Endothelial cell of umbilical vein (primary cell): ENCODE data around the gene RGS11. TPM values are rescaled to one million over a fixed set of nuclear protein-coding genes. Genes with fewer than 3 reads are reported as not detected.

Experiments used
- BruUV-seq: library from RNA; stranded (reverse); fragments of 400-500 nt; replicated peaks from 2 replicates; lab custom pipeline; 2021; lab: Mats Ljungman, UMichigan
- CTCF ChIA-PET: fragments of 300-600, 350-600 bp; sonication (Branson Sonifier 250); formaldehyde crosslinking; loops from one replicate; lab custom pipeline; 2021; ENCODE audit warnings: antibody characterized with exemption, inconsistent platforms; lab: Charles Lee
- POLR2A ChIA-PET: fragments of 300-600, 350-600 bp; sonication (Branson Sonifier 250); formaldehyde crosslinking; loops from one replicate; lab custom pipeline; 2021; ENCODE audit warnings: antibody characterized with exemption, inconsistent platforms; lab: Charles Lee
- DNase-seq: peaks from one replicate; pipeline ENCODE4 v3.0.0-alpha.2; 2011; ENCODE audit warnings: low read depth, low spot score
- FAIRE-seq: peaks from 2 replicates; lab custom pipeline; 2011; peaks lifted over from hg19 to GRCh38; lab: Jason Lieb, UNC
- H2AFZ ChIP-seq: 2 replicates; pipeline ENCODE4 v1.6.0; 2012; ENCODE audit warnings: low read depth, low read length, control low read depth, inconsistent platforms
- H3K27ac ChIP-seq: 2 replicates; pipeline ENCODE4 v1.5.1; 2011; ENCODE audit warnings: low read depth, mild to moderate bottlenecking, control low read depth, low read length, moderate library complexity; ENCODE audit not compliant: insufficient read depth
- H3K27me3 ChIP-seq, 2 experiments: 2 replicates each; pipeline versions ENCODE4 v1.6.0 to v1.6.1; 2011; ENCODE audit warnings: low read length in 2 of 2, mixed read lengths in 1 of 2; ENCODE audit not compliant: control insufficient read depth in 2 of 2, insufficient read depth in 2 of 2
- H3K36me3 ChIP-seq, 2 experiments: 2 replicates in 1 of 2; 3 replicates in 1 of 2; pipeline ENCODE4 v1.5.1; 2011; ENCODE audit warnings: low read length in 2 of 2, mild to moderate bottlenecking in 1 of 2, moderate library complexity in 1 of 2; ENCODE audit not compliant: control insufficient read depth in 2 of 2, insufficient read depth in 2 of 2; ENCODE audit errors: extremely low read depth in 1 of 2
- H3K4me1 ChIP-seq: 3 replicates; pipeline ENCODE4 v1.5.1; 2011; ENCODE audit warnings: mild to moderate bottlenecking, low read length; ENCODE audit not compliant: control insufficient read depth, insufficient read depth; ENCODE audit errors: extremely low read depth
- H3K4me2 ChIP-seq: 2 replicates; pipeline ENCODE4 v1.6.1; 2011; ENCODE audit warnings: low read length, control low read depth, mixed read lengths; ENCODE audit not compliant: insufficient read depth
- H3K4me3 ChIP-seq, 3 experiments: fragments of 200-600 bp in 1 of 3; sonication (generic), shearing (Covaris generic) in 1 of 3; replicated peaks in 1 of 3; 2 replicates each; pipeline ENCODE4 v1.5.1; 2011 to 2016; ENCODE audit warnings: control low read depth in 3 of 3, low read length in 3 of 3, mild to moderate bottlenecking in 2 of 3, inconsistent platforms in 1 of 3, low read depth in 1 of 3, moderate library complexity in 1 of 3; ENCODE audit not compliant: insufficient read depth in 1 of 3
- H3K79me2 ChIP-seq: 2 replicates; pipeline ENCODE4 v1.6.0; 2012; ENCODE audit warnings: low read length, inconsistent platforms; ENCODE audit not compliant: control insufficient read depth, insufficient read depth
- H3K9ac ChIP-seq: replicated peaks from 2 replicates; pipeline ENCODE3; 2011; ENCODE audit warnings: low read length, control low read depth; ENCODE audit not compliant: insufficient read depth; ENCODE audit errors: extremely low read depth
- H3K9me1 ChIP-seq: replicated peaks from 3 replicates; pipeline ENCODE4 v1.6.0; 2011; ENCODE audit warnings: mild to moderate bottlenecking, low read length; ENCODE audit not compliant: control insufficient read depth, insufficient read depth; ENCODE audit errors: extremely low read depth
- H3K9me3 ChIP-seq: replicated peaks from 2 replicates; pipeline ENCODE4 v1.5.1; 2012; ENCODE audit warnings: low read length, inconsistent platforms; ENCODE audit not compliant: control insufficient read depth, insufficient read depth
- H4K20me1 ChIP-seq: replicated peaks from 2 replicates; pipeline ENCODE3; 2011; ENCODE audit warnings: mild to moderate bottlenecking, low read length; ENCODE audit not compliant: control insufficient read depth, insufficient read depth; ENCODE audit errors: extremely low read depth
- CTCF ChIP-seq, 2 donors: IDR thresholded peaks; 1 replicate in 1 of 2; 2 replicates in 1 of 2; pipeline ENCODE4 v1.5.1; 2011; ENCODE audit warnings: low read length in 2 of 2, mild to moderate bottlenecking in 2 of 2, moderate library complexity in 2 of 2, control low read depth in 1 of 2, inconsistent platforms in 1 of 2, low read depth in 1 of 2; ENCODE audit not compliant: insufficient read depth in 1 of 2; ENCODE audit errors: extremely low read depth in 1 of 2
- EZH2 ChIP-seq: IDR thresholded peaks from 2 replicates; pipeline ENCODE4 v1.6.1; 2012; ENCODE audit warnings: borderline replicate concordance, low read depth, mild to moderate bottlenecking, moderate library complexity, low read length, inconsistent platforms; ENCODE audit not compliant: severe bottlenecking
- FOS ChIP-seq: IDR thresholded peaks from 2 replicates; pipeline ENCODE4 v1.6.1; 2011; ENCODE audit warnings: mild to moderate bottlenecking, low read length, moderate library complexity, borderline replicate concordance; ENCODE audit not compliant: insufficient read depth
- GATA2 ChIP-seq: IDR thresholded peaks from 2 replicates; pipeline ENCODE4 v1.7.0; 2011; ENCODE audit warnings: low read depth, mild to moderate bottlenecking, moderate library complexity, mixed read lengths, low read length; ENCODE audit not compliant: insufficient read length, insufficient read depth
- JUN ChIP-seq: IDR thresholded peaks from 2 replicates; pipeline ENCODE4 v1.6.1; 2011; ENCODE audit warnings: borderline replicate concordance, low read depth; ENCODE audit not compliant: insufficient read length, insufficient read depth
- MYC ChIP-seq: IDR thresholded peaks from one replicate; pipeline ENCODE4 v1.6.1; 2011; ENCODE audit warnings: mild to moderate bottlenecking, low read depth, low read length
- POLR2A ChIP-seq: IDR thresholded peaks from 2 replicates; pipeline ENCODE4 v1.6.1; 2012; ENCODE audit warnings: low read depth, mild to moderate bottlenecking, control low read depth, low read length
- POLR2AphosphoS5 ChIP-seq: IDR thresholded peaks from 2 replicates; pipeline ENCODE4 v1.6.1; 2012; ENCODE audit warnings: low read depth, mild to moderate bottlenecking, control low read depth, low read length, moderate library complexity; ENCODE audit not compliant: insufficient read depth
- dilution Hi-C: fragments of 300-500 bp; cut with MboI; formaldehyde crosslinking; loops from one replicate; pipeline ENCODE4 v1.15.0; 2019; ENCODE audit warnings: low sequenced_read_pairs; ENCODE audit not compliant: extremely low pct_ligation_motif_present
- intact Hi-C: fragments of 100-400 bp; cut with micrococcal nuclease; formaldehyde crosslinking; loops from one replicate; pipeline ENCODE4 v1.10.0; 2022
- polyA plus RNA-seq, 4 experiments: library from polyadenylated mRNA; depleted of rRNA in 3 of 4; stranded (reverse) in 3 of 4; unstranded in 1 of 4; fragments of >200 nt; gene quantifications; 2 replicates each; pipeline versions ENCODE4 v1.2.1 to v1.2.3, GENCODE V29; 2011 to 2012; ENCODE audit warnings: missing spikeins in 1 of 4
- total RNA-seq: library from RNA; stranded (reverse); gene quantifications from 2 replicates; pipeline ENCODE4 v1.2.3, GENCODE V29; 2021
- TF ChIP-seq, protein P1 (sequence below): IDR thresholded peaks from 2 replicates; pipeline ENCODE4 v1.6.1; 2011; ENCODE audit not compliant: insufficient read depth, insufficient read length

The RGS11 gene
- total and polyA plus RNA-seq, 2 donors (not counting 3 experiments of a cell fraction or from before 2014, with no cell fraction given): 3.0 to 4.9 TPM

DNA sequence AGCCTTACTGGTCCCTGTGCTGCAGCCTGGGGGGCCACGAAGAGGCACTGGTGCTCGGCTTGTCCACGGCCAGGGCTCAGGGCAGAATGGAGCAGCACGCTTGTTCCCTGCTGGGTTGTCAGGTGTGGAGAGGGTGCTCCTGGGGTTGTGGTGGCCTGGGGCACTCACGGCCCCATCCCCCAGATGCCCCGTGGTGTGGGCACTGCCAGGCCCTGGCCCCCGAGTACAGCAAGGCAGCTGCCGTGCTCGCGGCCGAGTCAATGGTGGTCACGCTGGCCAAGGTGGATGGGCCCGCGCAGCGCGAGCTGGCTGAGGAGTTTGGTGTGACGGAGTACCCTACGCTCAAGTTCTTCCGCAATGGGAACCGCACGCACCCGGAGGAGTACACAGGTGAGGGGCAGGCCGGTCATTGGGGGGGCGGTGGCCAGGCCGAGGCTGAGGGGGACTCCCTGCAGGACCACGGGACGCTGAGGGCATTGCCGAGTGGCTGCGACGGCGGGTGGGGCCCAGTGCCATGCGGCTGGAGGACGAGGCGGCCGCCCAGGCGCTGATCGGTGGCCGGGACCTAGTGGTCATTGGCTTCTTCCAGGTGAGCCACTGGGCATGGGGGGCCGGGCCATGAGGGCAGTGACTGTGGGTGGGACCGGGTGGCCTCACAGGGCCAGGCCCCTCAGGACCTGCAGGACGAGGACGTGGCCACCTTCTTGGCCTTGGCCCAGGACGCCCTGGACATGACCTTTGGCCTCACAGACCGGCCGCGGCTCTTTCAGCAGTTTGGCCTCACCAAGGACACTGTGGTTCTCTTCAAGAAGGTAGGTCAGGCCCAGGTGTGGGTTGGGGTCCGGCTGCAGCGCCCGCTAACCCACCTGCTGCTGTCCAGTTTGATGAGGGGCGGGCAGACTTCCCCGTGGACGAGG is 8.7 kb upstream of the RGS11 start:
- no TSS peak for BruUV-seq
- CTCF ChIA-PET: no interaction called here
- H2AFZ ChIP-seq: no peak overlapping the region
- DNase-seq: no peak
- TF ChIP-seq POLR2A (no peak), FOS (no peak), MYC (no peak)
- POLR2A ChIA-PET: no interaction called here
- no peak overlapping the region for H3K4me3 ChIP-seq
- no peaks in the 10 kb centered on the region for H3K9me1 ChIP-seq
- no peaks in the 10 kb centered on the region for H3K4me1 ChIP-seq
- no peak overlapping the region for H3K27ac ChIP-seq
- FAIRE-seq: no peak
- dilution Hi-C loops (no loop called here), intact Hi-C loops (no loop called here)
- no peaks in the 10 kb centered on the region for H3K79me2 ChIP-seq
- H3K4me2 ChIP-seq: no peak overlapping the region
- H3K9ac ChIP-seq: no peak overlapping the region
- no peaks in the 10 kb centered on the region for H4K20me1 ChIP-seq
- H3K27me3 ChIP-seq: peaks cover 4% of the 10 kb centered on the region in 2 experiments
- H3K9me3 ChIP-seq: no peaks in the 10 kb centered on the region
- peaks cover 0 to 12% of the 10 kb centered on the region in 2 experiments for H3K36me3 ChIP-seq

DNA sequence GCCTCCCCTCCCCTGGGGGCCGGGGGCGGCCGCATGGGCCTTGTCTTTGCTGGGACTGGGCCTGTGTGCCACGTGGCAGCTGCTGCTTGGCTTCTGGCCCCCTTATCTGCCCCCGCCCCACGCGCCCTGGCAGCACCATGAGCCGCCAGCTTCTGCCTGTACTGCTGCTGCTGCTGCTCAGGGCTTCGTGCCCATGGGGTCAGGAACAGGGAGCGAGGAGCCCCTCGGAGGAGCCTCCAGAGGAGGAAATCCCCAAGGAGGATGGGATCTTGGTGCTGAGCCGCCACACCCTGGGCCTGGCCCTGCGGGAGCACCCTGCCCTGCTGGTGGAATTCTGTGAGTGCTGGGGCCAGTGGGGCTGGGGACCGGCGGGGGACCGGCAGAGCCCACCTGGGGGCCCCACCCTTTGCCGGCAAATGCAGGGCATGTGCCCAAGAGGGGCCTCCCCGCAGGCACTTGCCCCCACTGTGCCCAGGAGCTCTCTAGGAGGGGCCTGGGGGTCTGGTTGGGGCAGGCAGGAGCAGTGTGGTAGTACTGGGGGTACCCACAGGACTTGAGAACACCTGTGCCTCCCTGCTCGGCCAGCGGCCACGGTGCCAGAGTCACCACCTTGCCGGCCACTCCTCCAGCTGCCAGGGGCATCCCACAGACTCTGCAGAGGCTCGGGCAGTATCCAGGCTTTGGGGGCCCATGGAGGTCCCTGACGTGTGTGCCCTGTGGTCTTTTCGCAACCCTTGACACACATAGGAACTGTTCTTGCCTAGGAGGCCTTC is 7.5 kb upstream of the RGS11 start, which contains the start of gene PDIA2:
Gene PDIA2 (plus strand): TSS at position 132 of the 773 bp plus-strand sequence. CDS start 6 bp downstream, at position 138.
- H4K20me1 ChIP-seq: no peaks in the 10 kb centered on the region
- TF ChIP-seq JUN: no peak
- no peak for TF ChIP-seq MYC
- TF ChIP-seq FOS: no peak
- no peak for TF ChIP-seq POLR2AphosphoS5
- TF ChIP-seq, protein P1, sequence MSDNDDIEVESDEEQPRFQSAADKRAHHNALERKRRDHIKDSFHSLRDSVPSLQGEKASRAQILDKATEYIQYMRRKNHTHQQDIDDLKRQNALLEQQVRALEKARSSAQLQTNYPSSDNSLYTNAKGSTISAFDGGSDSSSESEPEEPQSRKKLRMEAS: no peak
- TF ChIP-seq CTCF (IDR thresholded peaks at IDR 0.05; ENCODE audit: extremely low read depth in 1 of 2, insufficient read depth in 1 of 2, low read depth in 1 of 2, low read length in 2 of 2): no peak
- no peak for TF ChIP-seq GATA2
- no peak for TF ChIP-seq POLR2A
- TF ChIP-seq EZH2: no peak
- no peaks in the 10 kb centered on the region for H3K79me2 ChIP-seq
- H3K4me1 ChIP-seq: no peaks in the 10 kb centered on the region
- intact Hi-C loops: no loop called here
- H3K27me3 ChIP-seq: peaks cover 4% of the 10 kb centered on the region in 2 experiments
- BruUV-seq: no TSS peak
- no peak within 1 kb of the TSS for H3K27ac ChIP-seq
- no peak within 1 kb of the TSS for H3K4me2 ChIP-seq
- DNase-seq: no peak
- no peak within 1 kb of the TSS for H3K4me3 ChIP-seq
- FAIRE-seq: no peak
- dilution Hi-C loops: no loop called here
- no peak within 1 kb of the TSS for H3K9ac ChIP-seq
- no peaks in the 10 kb centered on the region for H3K9me3 ChIP-seq
- H3K36me3 ChIP-seq: peaks cover 0 to 6% of the 10 kb centered on the region in 2 experiments
- no peaks in the 10 kb centered on the region for H3K9me1 ChIP-seq
- H2AFZ ChIP-seq: no peak within 1 kb of the TSS
- ChIA-PET POLR2A (no interaction called here), CTCF (no interaction called here)
